Fibroblast of mammary gland (primary cell): Measurements from ENCODE around the gene EPHA4.

Experiments used
- DNase-seq: peaks from one replicate; pipeline ENCODE4 v3.0.0-alpha.2; 2010; ENCODE audit warnings: low read depth
- H3K4me3 ChIP-seq: 2 replicates; pipeline ENCODE4 v1.5.1; 2011; ENCODE audit warnings: low read depth, mild to moderate bottlenecking, low read length, moderate library complexity; ENCODE audit not compliant: control insufficient read depth
- TF ChIP-seq, protein P1 (sequence below): conservative IDR thresholded peaks from 2 replicates; pipeline ENCODE4 v1.5.1; 2011; ENCODE audit warnings: low read depth, low read length, inconsistent platforms; ENCODE audit not compliant: control insufficient read depth, insufficient read depth

The EPHA4 gene

DNA sequence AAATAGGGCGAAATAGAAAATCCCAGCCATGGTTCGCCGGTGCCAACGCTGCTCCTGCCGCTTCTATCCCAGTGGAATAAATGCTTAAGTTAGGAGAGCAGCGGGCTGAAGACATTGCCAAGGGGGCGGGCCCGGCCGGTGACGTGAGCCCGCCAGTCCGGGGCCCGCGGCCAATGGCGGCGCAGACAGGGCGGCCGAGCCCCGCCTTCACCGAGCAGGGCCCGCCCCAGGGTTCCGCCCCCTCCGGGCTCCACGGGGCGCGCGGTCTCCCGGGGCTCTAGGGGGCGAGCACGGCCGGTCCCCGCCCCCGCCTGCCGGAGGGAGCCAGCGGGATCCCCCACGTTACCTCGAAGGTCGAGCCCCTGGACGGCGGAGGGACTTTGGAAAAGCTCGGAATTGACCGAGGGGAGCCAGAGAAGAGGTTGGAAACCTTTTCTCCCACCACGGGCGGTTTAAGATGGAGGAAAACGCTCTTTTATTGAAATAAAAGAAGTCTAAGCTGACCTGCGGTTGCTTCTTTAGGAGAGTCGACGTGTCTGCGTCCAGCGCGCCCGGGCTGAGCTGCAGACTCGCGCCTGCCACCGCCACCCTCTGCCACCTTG lies at the start of gene EPHA4:
Gene EPHA4 (minus strand): TSS at position 86 of the 602 bp plus-strand sequence. CDS start 56 bp downstream, at position 30.
- peak within 1 kb of the TSS; percentile 89 for H3K4me3 ChIP-seq
- TF ChIP-seq, protein P1, sequence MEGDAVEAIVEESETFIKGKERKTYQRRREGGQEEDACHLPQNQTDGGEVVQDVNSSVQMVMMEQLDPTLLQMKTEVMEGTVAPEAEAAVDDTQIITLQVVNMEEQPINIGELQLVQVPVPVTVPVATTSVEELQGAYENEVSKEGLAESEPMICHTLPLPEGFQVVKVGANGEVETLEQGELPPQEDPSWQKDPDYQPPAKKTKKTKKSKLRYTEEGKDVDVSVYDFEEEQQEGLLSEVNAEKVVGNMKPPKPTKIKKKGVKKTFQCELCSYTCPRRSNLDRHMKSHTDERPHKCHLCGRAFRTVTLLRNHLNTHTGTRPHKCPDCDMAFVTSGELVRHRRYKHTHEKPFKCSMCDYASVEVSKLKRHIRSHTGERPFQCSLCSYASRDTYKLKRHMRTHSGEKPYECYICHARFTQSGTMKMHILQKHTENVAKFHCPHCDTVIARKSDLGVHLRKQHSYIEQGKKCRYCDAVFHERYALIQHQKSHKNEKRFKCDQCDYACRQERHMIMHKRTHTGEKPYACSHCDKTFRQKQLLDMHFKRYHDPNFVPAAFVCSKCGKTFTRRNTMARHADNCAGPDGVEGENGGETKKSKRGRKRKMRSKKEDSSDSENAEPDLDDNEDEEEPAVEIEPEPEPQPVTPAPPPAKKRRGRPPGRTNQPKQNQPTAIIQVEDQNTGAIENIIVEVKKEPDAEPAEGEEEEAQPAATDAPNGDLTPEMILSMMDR = no peak
- DNase-seq = peak; percentile 78

DNA sequence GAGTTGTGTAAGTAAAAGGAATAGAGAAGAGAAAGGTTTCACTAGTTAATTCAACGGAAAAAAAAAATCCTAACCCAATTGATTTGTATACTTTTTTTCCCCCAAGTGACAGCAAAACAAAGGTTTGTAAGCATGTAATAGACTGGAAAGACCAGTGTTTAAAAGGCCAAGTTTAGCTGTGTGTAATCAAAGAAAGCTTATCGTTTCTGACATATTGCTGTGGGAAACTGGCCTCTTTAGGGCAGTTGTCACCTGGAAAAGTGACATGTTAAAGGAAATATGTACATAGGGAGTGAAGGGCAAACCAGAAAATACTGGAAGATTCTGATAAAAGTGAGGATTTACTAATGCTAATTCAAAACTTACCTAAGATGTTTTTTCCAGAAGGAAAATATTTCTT lies 45.9 kb upstream of the EPHA4 start:
- DNase-seq = no peak
- TF ChIP-seq, protein P1 = no peak

DNA sequence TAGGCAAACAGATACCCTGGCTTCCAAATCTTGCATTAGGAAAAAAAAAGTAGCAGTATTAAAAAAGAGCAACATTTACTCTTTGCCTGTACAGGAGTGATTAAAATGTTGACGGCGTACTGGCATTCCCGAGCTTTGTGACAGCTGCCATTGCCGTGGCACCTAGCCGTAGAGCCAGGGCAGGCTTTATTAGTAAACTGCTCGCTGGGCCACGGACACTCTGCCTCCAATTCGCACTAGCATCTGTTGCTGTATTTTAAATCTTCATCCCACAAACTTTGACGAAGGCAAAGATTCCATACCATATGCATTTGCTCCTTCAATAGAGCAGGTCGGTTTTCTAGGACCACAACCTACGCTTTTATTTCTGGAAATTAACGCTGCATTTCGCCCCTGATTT lies 44.5 kb upstream of the EPHA4 start:
- TF ChIP-seq, protein P1 = no peak
- no peak overlapping the region for H3K4me3 ChIP-seq
- no peak for DNase-seq

More for the DNA sequence above, 45.9 kb upstream of the EPHA4 start:
- H3K4me3 ChIP-seq = no peak overlapping the region

DNA sequence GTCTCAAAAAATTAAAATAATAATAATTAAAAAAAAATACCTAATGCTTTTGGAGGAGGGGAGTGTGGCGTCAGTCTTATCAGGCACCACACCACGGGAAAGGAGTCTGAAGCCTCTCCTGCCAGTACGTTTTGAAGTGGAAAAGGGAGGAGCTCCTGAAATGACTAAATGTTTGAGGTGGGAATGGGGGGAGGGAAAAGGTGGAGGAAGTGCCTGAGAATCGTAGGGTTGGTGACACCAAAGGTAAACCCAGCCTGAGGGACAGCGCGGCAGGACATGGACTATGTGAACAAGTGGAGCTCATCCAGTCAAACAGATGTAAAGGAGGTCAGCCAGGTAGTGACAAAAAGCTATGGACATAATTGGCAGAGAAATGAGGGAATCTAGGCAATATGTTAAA lies 42.2 kb upstream of the EPHA4 start:
- no peak overlapping the region for H3K4me3 ChIP-seq
- DNase-seq = no peak
- TF ChIP-seq, protein P1 = no peak

DNA sequence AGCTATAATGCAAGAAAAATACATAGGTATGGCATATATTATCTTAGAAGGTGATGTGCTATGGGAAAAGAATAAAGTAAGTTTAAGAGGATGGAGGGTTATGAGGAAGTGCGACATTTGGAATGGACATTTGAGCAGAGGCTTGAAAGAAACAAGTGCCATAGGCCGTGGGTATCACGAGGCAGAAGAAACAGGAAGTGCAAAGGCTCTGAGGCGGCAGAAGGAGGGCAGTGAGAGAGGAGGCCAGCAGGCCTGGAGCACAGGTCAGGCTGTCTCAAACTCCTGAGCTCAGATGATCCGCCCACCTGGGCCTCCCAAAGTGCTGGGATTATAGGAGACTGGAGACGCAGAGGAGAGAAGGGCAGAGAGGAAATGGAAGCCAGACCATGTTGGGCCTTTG lies 40.7 kb upstream of the EPHA4 start:
- DNase-seq = no peak
- TF ChIP-seq, protein P1 = no peak
- no peak overlapping the region for H3K4me3 ChIP-seq

DNA sequence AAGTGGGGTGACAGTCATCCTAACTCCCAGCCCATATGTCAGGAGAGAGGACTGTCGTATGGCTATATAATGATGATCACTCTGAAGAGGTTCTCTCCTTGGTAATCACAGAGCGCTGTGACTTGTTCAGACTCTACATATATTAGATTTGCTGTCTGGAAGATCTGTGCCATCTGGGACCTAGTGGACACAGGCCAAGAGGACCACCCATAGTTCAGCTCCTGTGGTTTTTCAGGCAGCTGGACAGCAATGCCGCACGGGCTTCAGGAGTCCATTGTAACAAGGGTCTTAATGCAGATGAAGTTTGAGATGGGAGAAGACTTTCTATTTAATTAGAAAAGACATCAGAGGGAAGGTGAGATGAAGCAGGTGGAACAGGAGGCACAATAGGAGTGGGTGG lies 40.1 kb upstream of the EPHA4 start:
- no peak overlapping the region for H3K4me3 ChIP-seq
- TF ChIP-seq, protein P1 = no peak
- no peak for DNase-seq

DNA sequence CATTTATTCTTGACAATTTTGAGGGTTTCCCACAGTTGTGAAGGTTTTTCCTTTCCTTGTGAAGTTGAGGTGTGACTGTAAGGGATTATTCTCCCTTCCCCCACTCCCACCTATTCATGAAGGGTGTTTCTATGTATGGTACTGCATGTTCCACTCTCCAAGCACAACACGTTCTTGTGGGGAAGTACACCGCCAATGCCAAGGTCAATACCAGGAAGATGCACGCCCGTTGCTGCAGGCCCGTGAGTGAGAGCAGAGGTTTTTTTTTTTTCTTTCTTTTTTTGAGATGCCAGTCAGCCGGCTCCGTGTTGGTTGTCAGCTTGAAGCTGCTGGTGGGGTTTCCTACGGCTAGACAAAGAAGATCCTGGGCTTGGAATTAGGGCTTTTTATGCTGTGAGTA lies 38.6 kb upstream of the EPHA4 start:
- TF ChIP-seq, protein P1 = no peak
- no peak for DNase-seq
- no peak overlapping the region for H3K4me3 ChIP-seq
